Peyer's patch (tissue), 4 donors: ENCODE results near the gene SMARCB1. TPM values are rescaled to one million over a fixed set of nuclear protein-coding genes. Genes with fewer than 3 reads are reported as not detected.

Experiments
- DNase-seq, 3 donors: peaks; one replicate each; pipeline ENCODE4 v3.0.0-alpha.2; 2017 to 2019
- H3K27ac ChIP-seq, 4 donors: fragments of 200-600 bp; sonication (generic); one replicate each; pipeline ENCODE4 v1.5.1; 2016 to 2019
- H3K27me3 ChIP-seq, 2 donors: fragments of 200-600 bp; sonication (generic); one replicate each; pipeline ENCODE4 v1.5.1; 2019
- H3K36me3 ChIP-seq, 3 donors: fragments of 200-600 bp; sonication (generic); one replicate each; pipeline ENCODE4 v1.5.1; 2016 to 2019
- H3K4me1 ChIP-seq, 4 donors: fragments of 200-600 bp; sonication (generic); one replicate each; pipeline ENCODE4 v1.5.1; 2016 to 2019
- H3K4me3 ChIP-seq, 4 donors: fragments of 200-600 bp; sonication (generic); 1 replicate in 3 of 4; 2 replicates in 1 of 4; pipeline ENCODE4 v1.5.1; 2016 to 2019; ENCODE audit warnings: mild to moderate bottlenecking in 1 of 4
- H3K9me3 ChIP-seq, 4 donors: fragments of 200-600 bp; sonication (generic); one replicate each; pipeline ENCODE4 v1.5.1; 2016 to 2019; ENCODE audit warnings: mild to moderate bottlenecking in 1 of 4
- POLR2A ChIP-seq, 2 donors: fragments of 450-650 bp; IDR thresholded peaks; one replicate each; pipeline ENCODE4 v1.5.1; 2017; ENCODE audit warnings: antibody characterized with exemption in 2 of 2, mild to moderate bottlenecking in 2 of 2, moderate library complexity in 2 of 2
- total RNA-seq, 4 donors: library from RNA; depleted of rRNA; stranded (reverse); fragments of >200 nt; gene quantifications; one replicate each; pipeline ENCODE4 v1.1.0, GENCODE V29; 2016
- TF ChIP-seq, protein P1 (sequence below), 6 experiments: fragments of 450-650 bp in 4 of 6; fragments of 200-600 bp in 2 of 6; sonication (generic) in 1 of 6; IDR thresholded peaks; one replicate each; pipeline ENCODE4 v1.5.1; 2017 to 2019; ENCODE audit warnings: antibody characterized with exemption in 6 of 6, mild to moderate bottlenecking in 3 of 6, moderate library complexity in 1 of 6

Gene SMARCB1
- total RNA-seq, 4 donors from 2014 or later = 45.7 to 94.9 (median 77.0) TPM

DNA sequence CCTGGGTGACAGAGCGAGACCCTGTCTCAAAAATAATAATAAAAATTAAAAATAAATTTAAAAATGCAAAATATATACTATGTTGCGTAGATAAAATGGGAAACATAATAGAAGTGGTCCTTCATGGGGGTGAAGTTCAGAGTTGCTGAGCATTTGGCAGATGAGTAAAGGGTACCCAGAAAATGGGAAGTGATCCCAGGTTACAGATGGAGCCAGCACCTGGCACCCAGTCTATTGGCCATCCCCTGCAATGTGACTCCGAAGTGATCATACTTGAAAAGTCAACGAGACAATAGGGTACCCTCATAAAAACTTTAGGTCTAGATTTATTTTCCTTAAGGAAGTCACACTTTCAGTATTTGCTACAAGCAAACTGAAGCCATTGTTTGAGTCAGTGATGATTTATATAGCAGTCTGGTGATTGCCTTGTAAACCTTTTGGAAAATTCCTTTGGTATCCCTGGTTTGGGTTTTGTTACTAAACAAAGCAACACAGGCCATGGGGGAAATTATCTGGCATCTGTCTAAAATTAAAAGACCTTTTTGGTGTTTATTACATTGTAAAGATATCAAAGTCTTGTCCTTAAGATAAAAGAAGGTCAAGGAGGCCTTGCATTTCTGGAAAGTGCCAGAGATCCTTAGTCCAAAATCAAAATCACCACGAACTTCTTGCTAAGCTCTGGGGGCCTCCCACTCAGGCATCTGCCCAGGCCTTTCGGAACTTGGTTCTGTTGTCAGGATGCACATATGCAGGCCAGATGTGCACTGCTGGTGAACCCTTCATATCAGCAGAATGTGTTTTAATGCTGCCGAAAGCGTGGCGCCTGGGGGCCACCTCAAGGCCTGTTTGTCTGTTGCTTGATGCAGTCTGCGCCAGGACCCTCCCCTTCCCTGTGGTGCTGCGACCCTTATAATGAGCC lies 4.3 kb downstream of the SMARCB1 start:
- peak in 1 of 3 donors; percentile 33 for DNase-seq
- Histone ChIP-seq H3K4me3 (no peak overlapping the region), H3K27me3 (no peaks in the 10 kb centered on the region), H3K36me3 (peaks cover 0 to 50% (median 1%) of the 10 kb centered on the region in 3 donors), H3K27ac (no peak overlapping the region), H3K4me1 (peaks cover 0 to 26% (median 10%) of the 10 kb centered on the region in 4 donors), H3K9me3 (no peaks in the 10 kb centered on the region)
- no peak for TF ChIP-seq POLR2A (IDR thresholded peaks at IDR 0.05)
- TF ChIP-seq, protein P1, sequence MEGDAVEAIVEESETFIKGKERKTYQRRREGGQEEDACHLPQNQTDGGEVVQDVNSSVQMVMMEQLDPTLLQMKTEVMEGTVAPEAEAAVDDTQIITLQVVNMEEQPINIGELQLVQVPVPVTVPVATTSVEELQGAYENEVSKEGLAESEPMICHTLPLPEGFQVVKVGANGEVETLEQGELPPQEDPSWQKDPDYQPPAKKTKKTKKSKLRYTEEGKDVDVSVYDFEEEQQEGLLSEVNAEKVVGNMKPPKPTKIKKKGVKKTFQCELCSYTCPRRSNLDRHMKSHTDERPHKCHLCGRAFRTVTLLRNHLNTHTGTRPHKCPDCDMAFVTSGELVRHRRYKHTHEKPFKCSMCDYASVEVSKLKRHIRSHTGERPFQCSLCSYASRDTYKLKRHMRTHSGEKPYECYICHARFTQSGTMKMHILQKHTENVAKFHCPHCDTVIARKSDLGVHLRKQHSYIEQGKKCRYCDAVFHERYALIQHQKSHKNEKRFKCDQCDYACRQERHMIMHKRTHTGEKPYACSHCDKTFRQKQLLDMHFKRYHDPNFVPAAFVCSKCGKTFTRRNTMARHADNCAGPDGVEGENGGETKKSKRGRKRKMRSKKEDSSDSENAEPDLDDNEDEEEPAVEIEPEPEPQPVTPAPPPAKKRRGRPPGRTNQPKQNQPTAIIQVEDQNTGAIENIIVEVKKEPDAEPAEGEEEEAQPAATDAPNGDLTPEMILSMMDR (IDR thresholded peaks at IDR 0.05) = no peak

DNA sequence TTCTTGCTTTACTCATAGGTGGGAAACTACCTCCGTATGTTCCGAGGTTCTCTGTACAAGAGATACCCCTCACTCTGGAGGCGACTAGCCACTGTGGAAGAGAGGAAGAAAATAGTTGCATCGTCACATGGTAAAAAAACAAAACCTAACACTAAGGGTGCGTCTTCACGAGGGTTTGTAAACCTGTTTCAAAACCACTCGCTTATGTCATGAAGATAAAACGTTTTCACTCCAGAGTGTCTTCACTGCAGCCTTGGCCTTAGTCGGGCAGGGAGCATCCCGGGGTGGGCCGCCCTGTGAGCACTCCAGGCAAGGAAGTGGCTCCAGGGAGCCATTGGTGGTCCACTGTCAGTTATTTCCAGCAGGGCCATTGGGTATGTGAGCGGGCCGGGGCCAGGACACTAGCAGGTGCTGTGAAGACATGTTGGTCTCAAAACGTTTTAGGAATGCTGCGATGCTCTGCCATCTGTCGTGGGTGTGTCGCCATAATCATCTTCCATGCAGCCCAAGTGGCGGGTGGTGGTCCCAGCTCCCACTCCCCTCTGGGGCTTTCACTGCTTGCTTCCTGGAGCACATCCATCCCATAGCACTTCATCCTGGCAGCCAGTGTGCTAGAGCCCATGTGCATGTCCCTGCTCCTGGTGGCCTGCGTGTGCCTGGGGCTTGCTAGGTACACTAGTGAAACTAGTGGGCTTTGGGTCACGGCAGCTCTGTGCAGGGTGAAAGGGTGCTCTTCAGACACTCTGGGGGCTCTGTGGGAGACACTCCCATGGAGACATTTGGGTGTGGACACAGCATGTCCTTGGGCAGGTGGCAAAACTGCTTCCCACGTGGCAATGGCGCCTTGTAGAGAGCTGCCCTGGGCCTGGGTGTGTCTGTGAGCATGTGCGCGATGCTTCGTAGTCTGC lies 5.2 kb downstream of the SMARCB1 start:
- peaks cover 0 to 57% (median 2%) of the 10 kb centered on the region in 3 donors for H3K36me3 ChIP-seq
- no peak overlapping the region for H3K4me3 ChIP-seq
- TF ChIP-seq POLR2A (IDR thresholded peaks at IDR 0.05) = no peak
- TF ChIP-seq, protein P1 (IDR thresholded peaks at IDR 0.05) = no peak
- DNase-seq = peak in 1 of 3 donors; percentile 39
- H3K27me3 ChIP-seq = no peaks in the 10 kb centered on the region
- no peak overlapping the region for H3K27ac ChIP-seq
- peaks cover 0 to 20% (median 8%) of the 10 kb centered on the region in 4 donors for H3K4me1 ChIP-seq
- H3K9me3 ChIP-seq = no peaks in the 10 kb centered on the region

DNA sequence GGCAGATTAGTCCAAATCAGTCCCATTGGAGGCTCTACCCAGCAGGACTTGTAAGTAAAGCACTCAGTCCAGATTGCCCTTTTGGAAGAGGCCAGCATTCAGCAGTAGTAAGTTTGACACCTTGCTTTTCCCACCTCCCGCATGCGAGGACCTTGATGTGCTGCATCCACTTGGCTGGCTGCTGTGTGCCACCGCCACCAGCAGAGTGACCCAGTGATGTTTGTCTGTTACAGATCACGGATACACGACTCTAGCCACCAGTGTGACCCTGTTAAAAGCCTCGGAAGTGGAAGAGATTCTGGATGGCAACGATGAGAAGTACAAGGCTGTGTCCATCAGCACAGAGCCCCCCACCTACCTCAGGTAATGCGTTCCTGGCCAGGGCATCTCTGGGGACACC lies 6.6 kb downstream of the SMARCB1 start:
- TF ChIP-seq, protein P1 (IDR thresholded peaks at IDR 0.05) = no peak
- TF ChIP-seq POLR2A (IDR thresholded peaks at IDR 0.05) = no peak
- H3K27ac ChIP-seq = no peak overlapping the region
- no peak overlapping the region for H3K4me3 ChIP-seq
- H3K27me3 ChIP-seq = no peaks in the 10 kb centered on the region
- H3K4me1 ChIP-seq = peaks cover 0 to 13% (median 2%) of the 10 kb centered on the region in 4 donors
- DNase-seq = peak in 1 of 3 donors; percentile 27
- no peaks in the 10 kb centered on the region for H3K9me3 ChIP-seq
- peaks cover 0 to 65% (median 2%) of the 10 kb centered on the region in 3 donors for H3K36me3 ChIP-seq

DNA sequence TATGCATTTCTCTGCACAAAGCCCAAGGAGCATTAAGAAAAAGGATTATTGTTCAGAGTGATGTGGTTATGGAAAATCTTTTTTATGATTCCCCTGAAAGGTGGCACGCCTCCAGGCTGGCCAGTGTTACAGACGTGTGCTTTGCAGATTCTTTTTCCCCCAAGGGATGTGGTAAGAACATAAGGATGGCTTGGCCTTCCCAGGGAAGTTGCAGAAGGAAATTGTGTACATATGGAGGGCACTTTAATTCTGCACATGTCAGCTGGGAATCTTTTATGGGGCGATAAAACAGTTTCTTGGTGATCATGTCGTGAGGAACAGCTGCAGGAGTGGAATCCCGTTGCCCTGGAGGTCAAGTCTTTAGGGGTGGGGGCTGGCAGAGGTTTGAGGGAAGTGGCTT lies 9.7 kb downstream of the SMARCB1 start:
- TF ChIP-seq, protein P1 (IDR thresholded peaks at IDR 0.05) = no peak
- no peak for TF ChIP-seq POLR2A (IDR thresholded peaks at IDR 0.05)
- Histone ChIP-seq H3K9me3 (no peaks in the 10 kb centered on the region), H3K27me3 (no peaks in the 10 kb centered on the region), H3K4me1 (peaks cover 0 to 4% (median 0%) of the 10 kb centered on the region in 4 donors), H3K36me3 (peaks cover 0 to 82% (median 2%) of the 10 kb centered on the region in 3 donors), H3K4me3 (no peak overlapping the region), H3K27ac (no peak overlapping the region)
- DNase-seq = peak in 1 of 3 donors; percentile 2
